ENCODE data around the gene KCNH8. TPM values are rescaled to one million over a fixed set of nuclear protein-coding genes. Genes with fewer than 3 reads are reported as not detected.

KCNH8 gene
- polyA plus RNA-seq, 1 donor from 2014 or later, result 28.9 TPM

- Histone ChIP-seq H3K4me3 (ENCODE audit: low read length) (no peak overlapping the region), H3K4me2 (ENCODE audit: low read length) (no peak overlapping the region), H3F3A (ENCODE audit: insufficient read depth, low read length, poor library complexity, severe bottlenecking) (no peaks in the 10 kb centered on the region), H3K79me2 (replicated peaks; ENCODE audit: insufficient read depth, low read length) (peaks cover 44% of the 10 kb centered on the region), H3K9me2 (ENCODE audit: insufficient read depth, low read length) (no peaks in the 10 kb centered on the region), H3K36me3 (ENCODE audit: insufficient read depth, low read length) (no peaks in the 10 kb centered on the region), H3K27me3 (ENCODE audit: insufficient read depth, low read depth, low read length) (no peaks in the 10 kb centered on the region), H2AFZ (ENCODE audit: low read depth, low read length) (no peak overlapping the region), H3K9me3 (ENCODE audit: low read length) (peaks cover 3% of the 10 kb centered on the region), H4K20me1 (ENCODE audit: insufficient read depth) (no peaks in the 10 kb centered on the region), H3K27ac (ENCODE audit: low read length) (no peak overlapping the region), H3K9ac (ENCODE audit: low read length) (no peak overlapping the region)
- no peak for TF ChIP-seq SMC3 (conservative IDR thresholded peaks at IDR 0.05; ENCODE audit: poor library complexity)
- no peak for TF ChIP-seq EZH2 (IDR thresholded peaks at IDR 0.05; ENCODE audit: borderline replicate concordance, insufficient read depth, low read length, poor library complexity, severe bottlenecking)
- TF ChIP-seq EP300 (conservative IDR thresholded peaks at IDR 0.05; ENCODE audit: poor library complexity, severe bottlenecking), result no peak
- TF ChIP-seq POLR2AphosphoS5 (IDR thresholded peaks at IDR 0.05), result no peak
- TF ChIP-seq TAF1 (IDR thresholded peaks at IDR 0.05; ENCODE audit: low read depth), result no peak
- no peak for TF ChIP-seq MXI1 (conservative IDR thresholded peaks at IDR 0.05; ENCODE audit: poor library complexity, severe bottlenecking)
- no peak for TF ChIP-seq REST (IDR thresholded peaks at IDR 0.05; ENCODE audit: borderline replicate concordance)
Measured at GRCh38 chr3:19154693-19155250, 6.5 kb downstream of the KCNH8 start.

DNA sequence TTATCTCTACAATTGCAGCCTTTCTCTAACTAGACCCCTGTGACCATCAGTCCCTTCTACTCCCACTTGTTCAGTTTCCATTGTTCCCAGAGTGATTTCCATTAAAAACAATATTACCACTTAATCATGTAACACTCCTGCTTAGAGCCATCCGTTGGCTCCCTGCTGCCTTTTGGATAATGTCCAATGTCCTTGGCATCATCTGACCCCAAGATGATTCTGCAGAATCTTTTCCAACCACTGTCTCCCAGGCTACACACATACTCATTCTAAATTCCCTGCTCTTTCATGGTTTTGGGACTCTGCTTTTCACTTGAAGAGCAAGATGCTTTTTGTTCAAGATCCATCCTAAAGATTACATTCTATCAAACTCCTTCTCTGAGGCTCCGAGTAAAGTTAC, 7.1 kb downstream of the KCNH8 start:
- H3K9ac ChIP-seq (ENCODE audit: low read length), result no peak overlapping the region
- H2AFZ ChIP-seq (ENCODE audit: low read depth, low read length), result no peak overlapping the region
- H3K27ac ChIP-seq (ENCODE audit: low read length), result no peak overlapping the region
- no peak overlapping the region for H3K4me3 ChIP-seq (ENCODE audit: low read length)
- H3K9me2 ChIP-seq (ENCODE audit: insufficient read depth, low read length), result no peaks in the 10 kb centered on the region
- no peak overlapping the region for H3K4me2 ChIP-seq (ENCODE audit: low read length)
- TF ChIP-seq RAD21 (conservative IDR thresholded peaks at IDR 0.05) (no peak), REST (IDR thresholded peaks at IDR 0.05; ENCODE audit: borderline replicate concordance) (no peak), POLR2AphosphoS5 (IDR thresholded peaks at IDR 0.05) (no peak), SMC3 (conservative IDR thresholded peaks at IDR 0.05; ENCODE audit: poor library complexity) (no peak), TAF1 (IDR thresholded peaks at IDR 0.05; ENCODE audit: low read depth) (no peak), EZH2 (IDR thresholded peaks at IDR 0.05; ENCODE audit: borderline replicate concordance, insufficient read depth, low read length, poor library complexity, severe bottlenecking) (no peak), MXI1 (conservative IDR thresholded peaks at IDR 0.05; ENCODE audit: poor library complexity, severe bottlenecking) (no peak), EP300 (conservative IDR thresholded peaks at IDR 0.05; ENCODE audit: poor library complexity, severe bottlenecking) (no peak)
- TF ChIP-seq, protein P1, sequence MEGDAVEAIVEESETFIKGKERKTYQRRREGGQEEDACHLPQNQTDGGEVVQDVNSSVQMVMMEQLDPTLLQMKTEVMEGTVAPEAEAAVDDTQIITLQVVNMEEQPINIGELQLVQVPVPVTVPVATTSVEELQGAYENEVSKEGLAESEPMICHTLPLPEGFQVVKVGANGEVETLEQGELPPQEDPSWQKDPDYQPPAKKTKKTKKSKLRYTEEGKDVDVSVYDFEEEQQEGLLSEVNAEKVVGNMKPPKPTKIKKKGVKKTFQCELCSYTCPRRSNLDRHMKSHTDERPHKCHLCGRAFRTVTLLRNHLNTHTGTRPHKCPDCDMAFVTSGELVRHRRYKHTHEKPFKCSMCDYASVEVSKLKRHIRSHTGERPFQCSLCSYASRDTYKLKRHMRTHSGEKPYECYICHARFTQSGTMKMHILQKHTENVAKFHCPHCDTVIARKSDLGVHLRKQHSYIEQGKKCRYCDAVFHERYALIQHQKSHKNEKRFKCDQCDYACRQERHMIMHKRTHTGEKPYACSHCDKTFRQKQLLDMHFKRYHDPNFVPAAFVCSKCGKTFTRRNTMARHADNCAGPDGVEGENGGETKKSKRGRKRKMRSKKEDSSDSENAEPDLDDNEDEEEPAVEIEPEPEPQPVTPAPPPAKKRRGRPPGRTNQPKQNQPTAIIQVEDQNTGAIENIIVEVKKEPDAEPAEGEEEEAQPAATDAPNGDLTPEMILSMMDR (IDR thresholded peaks at IDR 0.05; ENCODE audit: poor library complexity, severe bottlenecking), result no peak
- H3F3A ChIP-seq (ENCODE audit: insufficient read depth, low read length, poor library complexity, severe bottlenecking), result no peaks in the 10 kb centered on the region
- no peaks in the 10 kb centered on the region for H3K36me3 ChIP-seq (ENCODE audit: insufficient read depth, low read length)
- peaks cover 39% of the 10 kb centered on the region for H3K79me2 ChIP-seq (replicated peaks; ENCODE audit: insufficient read depth, low read length)
- H4K20me1 ChIP-seq (ENCODE audit: insufficient read depth), result no peaks in the 10 kb centered on the region
- H3K27me3 ChIP-seq (ENCODE audit: insufficient read depth, low read depth, low read length), result no peaks in the 10 kb centered on the region
- H3K9me3 ChIP-seq (ENCODE audit: low read length), result peaks cover 7% of the 10 kb centered on the region
